Measurements from ENCODE around the gene ZNF169. TPM values are rescaled to one million over a fixed set of nuclear protein-coding genes. Genes with fewer than 3 reads are reported as not detected.
"Not testable (repeated sequence)": the region's sequence is repeated elsewhere in the genome, so short reads cannot be mapped to it uniquely, and the experiment has no call there.

The ZNF169 gene
- total RNA-seq, 2 experiments from 2014 or later, result 11.2 to 22.2 TPM

DNA sequence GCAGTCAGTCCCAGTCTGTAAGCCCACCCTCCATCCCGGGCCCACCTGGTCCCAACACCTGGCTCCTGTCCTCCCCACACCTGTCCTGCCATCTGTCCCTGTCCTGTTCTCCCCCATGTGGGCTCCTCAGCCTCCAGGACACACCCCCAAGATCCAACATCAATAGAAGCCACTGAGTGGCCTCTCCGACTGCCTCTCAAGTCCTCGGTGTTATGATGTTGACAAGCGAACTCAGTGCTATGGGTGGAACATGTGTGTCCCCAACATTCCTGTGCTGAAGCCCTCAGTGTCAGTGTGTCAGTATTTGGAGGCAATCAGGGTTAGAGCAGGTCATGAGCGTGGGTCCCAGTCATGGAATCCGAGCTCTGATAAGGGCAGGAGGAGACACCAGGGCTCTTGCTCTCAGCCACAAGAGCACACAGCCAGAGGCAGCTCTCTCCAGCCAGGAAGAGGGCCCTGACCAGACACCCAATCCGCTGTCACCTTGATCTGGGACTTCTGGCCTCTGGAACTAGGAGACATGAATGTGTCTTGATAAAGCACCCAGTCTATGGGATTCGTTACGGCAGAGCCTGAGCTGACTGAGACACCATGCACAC lies 63.3 kb downstream of the ZNF169 start:
- H3K79me2 ChIP-seq (ENCODE audit: insufficient read depth, low read depth, low read length); H3K4me1 ChIP-seq (ENCODE audit: insufficient read depth, low read length, poor library complexity, severe bottlenecking); H4K20me1 ChIP-seq (ENCODE audit: insufficient read depth, low read length); CTCF ChIA-PET (ENCODE audit: unreplicated experiment); POLR2A ChIA-PET; BruUV-seq (replicated peaks); H3K9me3 ChIP-seq (ENCODE audit: low read length); DNase-seq (ENCODE audit: low spot score); H3K27ac ChIP-seq (ENCODE audit: low read depth, low read length, poor library complexity, severe bottlenecking); H3K4me3 ChIP-seq (ENCODE audit: low read depth, low read length, poor library complexity, severe bottlenecking); H3K9me2 ChIP-seq (ENCODE audit: insufficient read depth, low read length); H3K36me3 ChIP-seq (ENCODE audit: insufficient read depth, low read length); intact Hi-C loops (cut with micrococcal nuclease; ENCODE audit: unreplicated experiment); H2AFZ ChIP-seq (ENCODE audit: low read length); H3K4me2 ChIP-seq (ENCODE audit: low read length): not testable (repeated sequence)

DNA sequence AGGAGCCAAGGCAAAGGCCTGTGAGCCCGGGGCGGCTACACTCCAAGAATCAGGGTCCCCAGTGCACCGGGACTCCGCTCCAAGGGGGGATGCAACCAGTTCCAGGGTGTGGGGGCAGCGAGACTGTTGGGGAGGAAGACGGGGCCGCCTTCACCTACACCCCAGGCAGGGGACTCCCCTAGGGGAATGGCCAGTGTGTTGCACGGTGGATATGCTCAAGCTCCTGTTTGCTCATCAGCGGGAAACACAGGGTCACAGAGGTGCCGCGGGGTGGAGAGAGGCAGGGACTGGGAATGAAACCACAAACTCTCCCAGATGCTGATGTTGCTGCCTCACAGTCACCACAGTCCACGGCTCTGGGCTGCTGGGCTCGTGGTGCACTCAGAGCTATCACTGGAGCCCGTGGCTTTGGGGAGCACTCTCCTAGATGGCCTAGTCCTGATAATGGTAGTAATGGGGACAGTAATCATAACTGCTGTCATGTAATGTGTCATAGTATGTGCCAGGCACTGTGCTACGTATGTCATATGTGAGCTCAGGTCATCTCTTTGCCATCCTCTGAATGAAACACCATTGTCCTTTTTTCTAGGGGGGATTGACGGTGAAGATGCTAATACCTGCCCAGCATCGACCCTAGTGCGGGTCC lies 64.2 kb downstream of the ZNF169 start:
- CTCF ChIA-PET (ENCODE audit: unreplicated experiment); H3K4me3 ChIP-seq (ENCODE audit: low read depth, low read length, poor library complexity, severe bottlenecking); H3K27ac ChIP-seq (ENCODE audit: low read depth, low read length, poor library complexity, severe bottlenecking); H3K4me1 ChIP-seq (ENCODE audit: insufficient read depth, low read length, poor library complexity, severe bottlenecking); H2AFZ ChIP-seq (ENCODE audit: low read length); H3K9me2 ChIP-seq (ENCODE audit: insufficient read depth, low read length); H3K4me2 ChIP-seq (ENCODE audit: low read length); H3K79me2 ChIP-seq (ENCODE audit: insufficient read depth, low read depth, low read length); H4K20me1 ChIP-seq (ENCODE audit: insufficient read depth, low read length); DNase-seq (ENCODE audit: low spot score); H3K9me3 ChIP-seq (ENCODE audit: low read length); intact Hi-C loops (cut with micrococcal nuclease; ENCODE audit: unreplicated experiment); BruUV-seq (replicated peaks); POLR2A ChIA-PET; H3K36me3 ChIP-seq (ENCODE audit: insufficient read depth, low read length): not testable (repeated sequence)

DNA sequence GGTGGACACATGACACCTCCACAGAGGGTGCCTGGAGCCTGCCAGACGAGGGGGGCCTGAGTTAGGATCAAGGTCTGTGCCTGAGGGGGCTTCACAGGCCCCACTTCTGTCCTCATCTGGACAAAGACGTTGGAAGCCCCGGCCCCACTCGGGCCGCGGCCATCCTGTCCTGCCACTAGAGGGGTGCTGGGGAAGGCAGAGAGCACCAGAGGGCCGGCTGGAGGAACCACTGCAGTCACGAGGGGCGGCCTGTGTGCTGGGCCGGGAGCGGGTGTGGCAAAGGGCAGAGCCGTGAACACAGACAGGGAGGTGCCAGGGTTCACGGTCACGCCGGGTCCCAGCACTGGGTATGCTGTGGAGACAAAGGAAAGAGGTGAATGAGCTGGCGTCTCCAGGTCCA lies 66.5 kb downstream of the ZNF169 start:
- H3K4me1 ChIP-seq (ENCODE audit: insufficient read depth, low read length, poor library complexity, severe bottlenecking); BruUV-seq (replicated peaks); H3K4me2 ChIP-seq (ENCODE audit: low read length); intact Hi-C loops (cut with micrococcal nuclease; ENCODE audit: unreplicated experiment); H3K79me2 ChIP-seq (ENCODE audit: insufficient read depth, low read depth, low read length); DNase-seq (ENCODE audit: low spot score); H2AFZ ChIP-seq (ENCODE audit: low read length); H3K27ac ChIP-seq (ENCODE audit: low read depth, low read length, poor library complexity, severe bottlenecking); H4K20me1 ChIP-seq (ENCODE audit: insufficient read depth, low read length); POLR2A ChIA-PET; H3K9me3 ChIP-seq (ENCODE audit: low read length); CTCF ChIA-PET (ENCODE audit: unreplicated experiment); H3K4me3 ChIP-seq (ENCODE audit: low read depth, low read length, poor library complexity, severe bottlenecking); H3K36me3 ChIP-seq (ENCODE audit: insufficient read depth, low read length); H3K9me2 ChIP-seq (ENCODE audit: insufficient read depth, low read length): not testable (repeated sequence)

DNA sequence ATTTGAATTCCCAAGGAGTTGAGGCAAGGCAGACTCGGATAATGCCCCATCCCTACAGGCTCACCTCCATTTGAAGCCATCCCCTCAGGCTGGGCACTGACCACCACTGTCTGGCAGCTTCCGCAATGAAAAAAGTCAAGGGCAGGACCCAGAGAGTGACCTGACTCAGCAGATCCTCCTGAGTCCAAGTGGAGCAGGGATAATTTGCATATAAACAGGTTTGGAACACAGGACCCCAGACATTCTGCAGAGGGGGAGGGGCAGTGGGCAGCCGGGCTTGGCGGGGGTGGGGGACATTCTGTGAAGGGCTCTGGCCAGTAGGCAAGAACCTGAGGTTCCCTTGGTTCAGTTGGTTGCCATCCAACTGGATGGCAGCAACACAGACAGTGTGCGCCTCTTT lies 69.4 kb downstream of the ZNF169 start, which contains the start of gene NUTM2F:
Gene NUTM2F, minus strand, starts transcription at position 101 of the 400 bp plus-strand sequence. Its CDS starts 21 bp downstream, at position 80.
- H3K27ac ChIP-seq (ENCODE audit: low read depth, low read length, poor library complexity, severe bottlenecking); H3K36me3 ChIP-seq (ENCODE audit: insufficient read depth, low read length); intact Hi-C loops (cut with micrococcal nuclease; ENCODE audit: unreplicated experiment); H3K9me3 ChIP-seq (ENCODE audit: low read length); BruUV-seq (replicated peaks); POLR2A ChIA-PET; H4K20me1 ChIP-seq (ENCODE audit: insufficient read depth, low read length); DNase-seq (ENCODE audit: low spot score); H3K9me2 ChIP-seq (ENCODE audit: insufficient read depth, low read length); CTCF ChIA-PET (ENCODE audit: unreplicated experiment); H3K4me3 ChIP-seq (ENCODE audit: low read depth, low read length, poor library complexity, severe bottlenecking); H3K79me2 ChIP-seq (ENCODE audit: insufficient read depth, low read depth, low read length); H2AFZ ChIP-seq (ENCODE audit: low read length); H3K4me2 ChIP-seq (ENCODE audit: low read length); H3K4me1 ChIP-seq (ENCODE audit: insufficient read depth, low read length, poor library complexity, severe bottlenecking): not testable (repeated sequence)

DNA sequence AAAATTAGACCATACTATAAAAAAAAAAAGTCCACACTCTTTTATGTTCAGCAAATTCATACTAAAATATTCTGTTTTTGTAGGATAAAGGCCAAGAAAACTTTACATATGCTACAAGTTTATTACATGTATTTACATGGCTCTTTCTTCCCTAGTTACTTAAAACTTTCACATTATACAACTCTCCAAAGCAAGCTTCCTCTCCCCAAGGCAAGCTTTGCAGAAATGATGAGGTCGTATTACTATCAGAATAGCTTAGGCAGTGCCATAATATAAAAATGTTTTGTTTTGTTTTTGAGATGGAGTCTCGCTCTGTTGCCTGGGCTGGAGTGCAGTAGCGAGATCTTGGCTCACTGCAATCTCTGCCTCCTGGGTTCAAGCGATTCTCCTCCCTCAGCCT lies 77.3 kb downstream of the ZNF169 start:
- intact Hi-C loops (cut with micrococcal nuclease; ENCODE audit: unreplicated experiment); H3K9me3 ChIP-seq (ENCODE audit: low read length): not testable (repeated sequence)

DNA sequence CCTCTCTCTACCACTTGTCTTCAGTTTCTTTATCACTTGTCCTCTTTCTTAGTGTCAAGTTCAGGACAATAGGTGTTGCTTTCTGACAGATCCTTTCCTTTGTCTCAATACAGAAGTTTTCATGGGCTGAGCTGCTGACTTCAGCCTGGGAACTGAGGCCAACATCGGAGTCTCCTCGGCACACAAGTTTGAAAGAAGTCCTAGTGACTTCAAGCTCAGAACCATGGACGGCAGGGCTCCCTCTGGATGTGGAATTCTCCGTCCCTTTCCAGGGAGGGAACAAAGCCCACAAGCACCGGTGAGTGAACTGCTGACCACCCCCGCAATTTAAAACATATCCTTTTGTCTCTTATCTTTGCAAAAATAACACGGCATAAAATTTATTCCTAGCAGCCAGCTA lies 79.6 kb downstream of the ZNF169 start:
- CTCF ChIA-PET (ENCODE audit: unreplicated experiment); H3K27ac ChIP-seq (ENCODE audit: low read depth, low read length, poor library complexity, severe bottlenecking); BruUV-seq (replicated peaks); intact Hi-C loops (cut with micrococcal nuclease; ENCODE audit: unreplicated experiment); H3K4me2 ChIP-seq (ENCODE audit: low read length); H4K20me1 ChIP-seq (ENCODE audit: insufficient read depth, low read length); H3K4me1 ChIP-seq (ENCODE audit: insufficient read depth, low read length, poor library complexity, severe bottlenecking); H3K79me2 ChIP-seq (ENCODE audit: insufficient read depth, low read depth, low read length); H3K36me3 ChIP-seq (ENCODE audit: insufficient read depth, low read length); H3K9me2 ChIP-seq (ENCODE audit: insufficient read depth, low read length); H3K9me3 ChIP-seq (ENCODE audit: low read length); H2AFZ ChIP-seq (ENCODE audit: low read length); DNase-seq (ENCODE audit: low spot score); POLR2A ChIA-PET; H3K4me3 ChIP-seq (ENCODE audit: low read depth, low read length, poor library complexity, severe bottlenecking): not testable (repeated sequence)

More for the DNA sequence above, 77.3 kb downstream of the ZNF169 start:
- H3K4me3 ChIP-seq (ENCODE audit: low read depth, low read length, poor library complexity, severe bottlenecking); H3K4me2 ChIP-seq (ENCODE audit: low read length); H3K9me2 ChIP-seq (ENCODE audit: insufficient read depth, low read length); BruUV-seq (replicated peaks); DNase-seq (ENCODE audit: low spot score); H3K36me3 ChIP-seq (ENCODE audit: insufficient read depth, low read length); H3K79me2 ChIP-seq (ENCODE audit: insufficient read depth, low read depth, low read length); CTCF ChIA-PET (ENCODE audit: unreplicated experiment); H2AFZ ChIP-seq (ENCODE audit: low read length); H3K4me1 ChIP-seq (ENCODE audit: insufficient read depth, low read length, poor library complexity, severe bottlenecking); H3K27ac ChIP-seq (ENCODE audit: low read depth, low read length, poor library complexity, severe bottlenecking); H4K20me1 ChIP-seq (ENCODE audit: insufficient read depth, low read length); POLR2A ChIA-PET: not testable (repeated sequence)
